GM19035 (cell line): ENCODE measurements around the gene HLA-DPA1.
"Not testable (repeated sequence)": the region's sequence is repeated elsewhere in the genome, so short reads cannot be mapped to it uniquely, and the experiment has no call there.

Experiments
- ATAC-seq: cut with Tn5 transposase; IDR thresholded peaks from one replicate; pipeline ENCODE4 v1.9.1; 2021; ENCODE audit not compliant: unreplicated experiment

The HLA-DPA1 gene

DNA sequence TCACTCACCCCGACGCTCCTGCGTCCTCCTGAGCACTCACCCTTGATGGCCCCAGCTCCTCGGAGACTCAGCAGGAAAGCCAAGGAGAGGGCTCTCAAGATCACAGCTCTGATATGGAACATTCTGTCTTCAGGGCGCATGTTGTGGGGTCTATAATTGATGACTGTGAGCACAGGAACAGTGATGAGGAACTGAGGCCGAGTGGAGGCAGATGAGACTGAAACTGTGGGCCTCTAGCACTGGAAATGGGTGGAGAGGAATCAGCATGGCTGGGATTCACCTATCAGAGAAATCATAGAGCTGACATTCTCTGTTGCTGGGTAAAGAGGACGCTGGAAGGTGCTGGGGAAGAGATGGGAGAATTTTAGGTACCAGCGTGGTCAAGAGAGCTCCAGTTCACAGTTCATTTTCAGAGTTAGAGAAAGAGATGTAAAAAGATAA lies at the start of gene HLA-DPA1:
Gene HLA-DPA1, minus strand, starts transcription at position 219 of the 441 bp plus-strand sequence.
- peak; percentile 49 for ATAC-seq

DNA sequence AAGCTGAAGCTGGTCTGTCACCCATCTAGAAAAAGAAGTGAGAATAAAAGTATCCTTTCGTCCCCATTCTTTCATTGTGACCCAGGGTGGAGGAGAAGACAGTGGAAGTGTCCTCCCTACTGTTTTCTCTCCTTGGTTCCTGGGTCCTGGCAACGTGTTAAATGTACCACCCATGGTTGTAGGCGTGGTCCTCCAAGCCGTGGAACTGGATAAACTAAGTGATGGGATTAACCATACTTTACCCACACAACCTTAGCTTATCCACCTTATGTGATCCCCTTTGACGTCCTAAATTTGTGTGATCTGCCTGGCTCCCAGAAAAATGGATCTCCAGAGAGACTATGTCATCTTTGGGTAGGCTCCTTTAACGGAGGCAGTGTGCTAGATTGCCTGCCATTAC lies 49.7 kb upstream of the HLA-DPA1 start:
- no peak for ATAC-seq

DNA sequence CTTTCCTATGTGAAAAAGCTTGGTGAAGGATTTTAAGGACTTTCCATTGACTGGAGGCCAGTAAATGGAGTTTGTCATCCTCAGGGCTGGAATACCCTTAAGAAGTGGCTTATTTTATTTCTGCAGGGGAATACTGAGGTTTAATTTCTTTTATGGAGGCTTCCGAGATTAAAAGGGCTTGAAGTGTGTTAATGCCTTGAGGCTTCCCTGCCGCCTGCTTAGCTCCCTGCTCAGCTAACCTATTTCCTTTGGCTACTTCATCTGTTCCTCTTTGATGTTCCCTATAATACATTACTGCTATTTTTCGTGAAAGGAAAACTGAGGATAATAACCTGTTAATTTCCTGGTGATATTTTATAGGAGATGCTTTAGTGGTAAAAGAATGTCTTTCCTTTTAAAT lies 46.6 kb upstream of the HLA-DPA1 start:
- no peak for ATAC-seq

DNA sequence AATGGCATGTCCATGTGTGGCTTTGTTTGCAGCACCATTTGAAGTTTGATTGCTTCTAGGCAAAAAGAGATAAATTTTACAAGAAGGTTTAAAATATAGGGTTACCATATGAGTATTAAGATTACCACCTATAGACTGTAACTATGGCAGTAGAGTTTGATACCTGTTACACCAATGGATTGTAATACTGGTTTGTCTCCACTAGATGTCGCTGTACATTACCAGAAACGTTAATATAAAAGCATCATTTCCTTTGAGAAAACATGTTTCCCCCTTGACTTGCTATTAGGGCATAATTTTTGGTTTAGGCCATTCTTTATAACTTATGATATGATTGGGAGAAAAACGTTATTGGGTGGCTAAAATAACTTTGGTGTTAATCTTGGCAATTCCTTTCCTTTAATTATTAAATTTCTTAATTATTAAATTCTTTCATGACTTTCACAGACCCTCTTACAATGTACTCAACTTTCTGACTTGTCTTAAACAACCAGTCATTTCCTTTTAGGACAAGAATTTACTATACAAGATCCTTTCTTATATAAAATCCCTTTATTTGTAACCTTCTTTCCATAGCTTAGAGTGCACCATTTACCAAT lies 45.2 kb upstream of the HLA-DPA1 start:
- no peak for ATAC-seq

DNA sequence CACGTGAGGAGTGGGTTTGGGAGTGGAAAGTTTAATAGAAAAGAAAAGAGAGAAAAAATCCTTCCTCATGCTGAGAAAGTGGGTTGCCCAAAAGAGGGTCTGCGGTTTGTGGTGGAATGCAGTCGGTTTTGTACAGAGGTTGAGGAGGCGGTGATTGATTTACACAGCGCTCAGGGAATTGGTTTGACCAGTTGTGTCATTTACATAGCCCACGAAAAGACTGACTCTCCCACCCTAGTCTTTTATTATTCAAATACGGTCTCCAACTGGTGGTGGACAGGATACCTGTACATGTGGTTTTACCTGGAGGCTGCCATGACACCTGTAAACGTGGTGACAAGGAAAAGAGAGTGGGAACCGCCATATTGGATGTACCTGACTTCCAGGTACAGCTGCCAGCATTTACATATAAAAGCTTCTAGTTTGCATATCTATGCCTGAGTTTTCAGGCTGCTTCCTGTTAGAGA lies 44.4 kb upstream of the HLA-DPA1 start:
- no peak for ATAC-seq

DNA sequence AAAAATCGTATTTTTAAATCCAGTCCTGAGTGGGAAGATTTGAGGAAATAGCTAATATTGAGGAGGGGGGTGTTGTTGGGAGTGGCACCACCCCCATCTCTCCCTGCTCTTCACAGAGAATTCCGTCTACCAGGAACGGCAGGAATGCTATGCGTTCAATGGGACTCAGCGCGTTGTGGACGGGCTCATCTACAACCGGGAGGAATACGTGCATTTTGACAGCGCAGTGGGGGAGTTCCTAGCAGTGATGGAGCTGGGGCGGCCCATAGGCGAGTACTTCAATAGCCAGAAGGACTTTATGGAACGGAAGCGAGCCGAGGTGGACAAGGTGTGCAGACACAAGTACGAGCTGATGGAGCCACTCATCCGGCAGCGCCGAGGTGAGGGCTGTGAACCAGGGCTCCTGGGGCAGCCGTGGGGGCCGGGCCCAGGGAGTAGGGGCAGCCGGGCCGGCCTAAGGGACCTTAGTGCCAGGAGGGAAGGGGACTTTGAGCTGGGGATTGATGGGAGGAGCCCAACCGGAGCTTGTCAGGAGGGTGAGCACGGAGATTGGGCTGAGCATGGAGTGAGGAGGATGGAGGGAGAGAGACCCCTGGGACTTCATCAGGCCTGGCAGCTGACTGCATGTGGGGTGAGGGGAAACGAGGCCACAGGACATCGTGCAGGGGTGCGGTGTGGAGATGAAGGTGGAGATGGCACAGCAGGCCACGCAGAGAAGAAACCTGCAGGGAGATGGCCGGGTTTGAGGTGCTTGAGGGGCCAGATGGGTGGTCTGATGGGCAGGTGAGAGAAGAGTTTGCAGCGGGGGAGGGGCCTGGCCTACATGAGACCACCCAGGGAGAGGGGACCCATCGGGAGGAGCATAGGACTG lies 43.6 kb upstream of the HLA-DPA1 start:
- ATAC-seq, result no peak

DNA sequence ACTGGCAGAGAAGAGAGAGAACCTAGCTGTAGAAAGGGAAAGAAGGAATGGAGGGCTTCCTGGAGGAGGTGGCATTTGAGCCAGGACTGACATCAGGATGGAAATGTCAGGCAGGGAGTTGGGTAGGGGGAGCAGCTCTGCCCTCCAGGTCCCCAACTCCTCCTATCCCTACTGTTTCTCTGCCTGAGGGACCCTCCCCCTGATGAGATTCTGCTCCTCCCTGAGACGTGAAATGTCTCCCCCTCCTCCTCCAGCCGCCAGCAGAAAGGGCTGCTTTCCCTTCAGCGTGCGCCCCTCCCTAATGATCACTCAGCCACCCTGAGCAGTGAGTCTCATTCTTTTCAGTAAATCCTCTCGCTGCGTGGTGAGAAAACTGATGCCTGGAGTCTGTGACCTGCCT lies 43.0 kb upstream of the HLA-DPA1 start:
- no peak for ATAC-seq

DNA sequence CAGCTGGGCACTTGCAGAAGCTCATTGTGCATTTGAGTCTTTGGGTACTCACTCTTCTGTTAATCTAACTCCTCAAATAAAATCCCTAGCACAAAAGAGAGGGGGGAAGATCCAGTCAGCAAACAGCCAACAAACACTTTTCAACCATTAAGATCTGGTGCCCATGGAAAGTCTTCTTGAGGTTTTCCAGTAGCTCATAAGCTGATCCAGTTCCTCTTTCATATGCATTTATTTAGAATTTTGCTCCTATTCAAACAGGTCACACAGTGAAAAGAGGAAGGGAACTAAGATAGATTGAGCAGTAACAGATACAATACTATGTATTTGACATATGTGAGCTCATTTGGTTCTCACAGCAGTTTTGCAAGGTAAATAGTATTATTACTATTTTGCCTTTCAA lies 41.0 kb upstream of the HLA-DPA1 start:
- no peak for ATAC-seq

DNA sequence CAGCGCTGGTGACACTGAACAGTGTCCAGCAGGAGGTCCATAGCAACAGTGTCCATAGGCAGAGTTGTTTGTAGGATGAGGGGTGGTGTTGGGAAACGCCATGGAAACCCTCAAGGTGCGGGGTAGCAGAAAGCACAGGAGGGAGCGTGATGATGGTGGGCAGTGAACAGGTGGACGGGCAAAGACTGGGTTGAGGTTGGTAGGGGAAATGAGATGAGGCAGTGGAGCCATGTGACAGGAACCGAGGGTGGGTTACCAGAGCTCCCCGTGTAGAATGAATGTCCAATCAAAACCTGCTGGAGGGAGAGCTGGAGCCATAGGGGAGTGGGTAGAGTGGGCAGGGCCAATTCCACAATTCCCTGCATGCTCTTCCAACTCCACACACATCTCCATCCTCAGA lies 40.3 kb upstream of the HLA-DPA1 start:
- no peak for ATAC-seq

DNA sequence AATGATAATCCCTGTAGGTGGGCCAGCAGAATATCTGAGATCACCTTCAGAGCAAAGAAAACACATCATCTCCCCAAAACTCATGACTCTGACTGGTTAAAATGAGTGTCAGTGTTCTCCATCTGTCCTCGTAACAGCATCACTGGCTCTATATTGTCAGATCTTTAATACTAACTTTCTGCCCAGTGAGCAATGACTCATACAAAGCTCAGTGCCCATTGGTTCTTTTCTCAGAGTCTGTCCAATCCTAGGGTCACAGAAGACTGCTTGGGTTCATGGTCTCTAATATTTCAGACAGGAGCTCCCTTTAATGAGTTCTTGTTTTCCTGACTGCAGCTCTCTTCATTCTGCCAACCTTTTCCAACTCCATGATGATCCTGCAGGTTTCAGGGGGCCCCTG lies 38.7 kb upstream of the HLA-DPA1 start:
- peak; percentile 85 for ATAC-seq

DNA sequence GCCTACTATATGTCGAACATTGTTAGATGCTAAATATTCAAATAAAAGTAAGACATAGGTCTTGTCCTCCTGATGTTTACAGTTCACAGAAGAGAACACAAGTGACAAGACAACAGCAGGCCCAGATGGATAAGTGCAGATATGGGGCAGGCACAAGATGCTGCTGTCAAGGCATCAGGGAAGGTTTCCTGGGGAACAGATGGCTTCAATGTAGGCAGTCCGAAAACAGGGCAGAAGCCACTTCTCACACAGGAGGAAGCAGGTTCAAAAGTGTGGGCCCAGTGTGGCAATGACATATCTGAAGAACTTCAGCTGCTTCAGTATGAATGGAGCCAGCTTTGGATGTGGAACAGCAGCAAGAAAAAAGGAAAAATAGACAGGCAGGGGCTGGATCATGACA lies 34.9 kb upstream of the HLA-DPA1 start:
- ATAC-seq, result no peak

DNA sequence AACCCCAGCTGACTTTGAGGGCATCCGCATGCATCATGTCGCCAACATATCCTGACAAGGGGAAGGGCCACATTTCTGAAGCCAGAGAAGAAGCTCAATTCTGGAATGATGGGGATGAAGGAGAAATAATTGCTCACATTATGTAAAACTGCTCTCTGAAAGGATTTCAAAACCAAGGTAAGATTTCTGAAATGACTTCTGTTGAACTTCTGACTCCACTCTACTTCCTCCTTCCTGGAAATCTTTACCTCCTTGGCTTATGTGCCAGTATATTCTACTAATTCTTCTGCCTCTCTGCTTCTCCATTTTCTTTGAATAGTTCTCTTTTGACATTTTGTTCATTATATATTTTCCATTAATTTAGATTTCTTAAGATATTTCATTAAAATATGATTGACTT lies 34.2 kb upstream of the HLA-DPA1 start:
- ATAC-seq, result no peak

DNA sequence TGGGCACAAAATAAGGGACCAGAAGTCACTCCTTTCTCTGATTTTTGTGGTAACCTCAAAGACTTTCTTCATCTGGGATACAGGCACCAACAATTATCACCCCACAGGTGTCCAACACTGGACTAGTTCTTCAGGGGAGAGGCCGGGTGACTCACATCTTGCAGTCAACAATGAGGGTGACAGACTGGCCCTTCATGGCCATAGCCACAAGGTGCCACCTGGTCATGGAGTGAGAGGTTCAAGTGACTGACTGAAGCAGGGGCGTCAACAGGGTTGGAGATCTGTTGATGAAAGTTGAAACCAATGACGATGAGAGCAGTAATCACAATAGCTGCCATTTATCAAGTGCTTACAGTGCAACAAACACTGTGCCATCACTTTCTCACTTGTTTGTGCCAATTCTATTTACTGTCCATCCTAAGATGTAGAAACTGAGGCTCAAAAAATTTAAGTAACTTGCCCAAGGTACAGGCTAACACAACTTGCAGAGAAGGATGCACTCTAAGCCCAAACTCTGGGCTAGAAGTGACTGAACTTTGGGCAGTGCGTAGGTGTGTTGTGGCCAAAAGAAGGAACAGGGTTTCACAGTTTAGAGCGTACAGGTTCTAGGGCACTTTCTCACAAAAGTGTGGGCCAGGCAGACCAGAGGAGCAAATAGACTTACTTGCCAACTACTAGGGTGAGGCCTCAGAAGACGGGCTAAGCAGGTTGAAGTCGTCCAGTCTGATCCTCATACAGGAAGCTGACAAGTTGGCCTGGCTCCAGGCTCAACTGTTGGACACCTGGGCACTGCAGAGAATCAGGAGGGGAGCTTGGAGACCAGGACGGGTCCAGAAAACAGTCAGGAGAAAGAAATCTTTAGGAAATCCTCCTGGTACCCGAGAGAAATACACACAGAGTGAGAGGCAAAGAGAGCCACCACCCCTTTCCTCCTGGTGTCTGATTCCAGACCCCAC lies 32.7 kb upstream of the HLA-DPA1 start:
- no peak for ATAC-seq

DNA sequence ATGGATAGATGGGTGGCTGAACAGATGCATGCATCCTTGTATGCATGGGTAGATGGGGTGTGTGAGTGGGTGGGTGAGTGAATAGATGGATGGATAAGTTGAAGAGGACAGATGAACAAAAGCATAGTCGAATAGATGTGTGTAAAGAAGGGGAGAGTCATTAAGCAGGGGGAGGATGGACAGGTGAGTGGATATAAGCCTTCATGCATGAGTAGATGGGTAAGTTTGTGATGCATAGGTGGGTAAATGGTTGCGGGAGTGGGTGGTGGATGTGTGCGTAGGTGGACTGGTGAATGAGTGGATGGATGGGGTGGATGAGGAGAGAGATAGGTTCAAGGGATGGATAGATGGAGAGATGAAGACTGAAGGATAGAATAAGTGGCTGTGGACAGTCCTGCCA lies 31.9 kb upstream of the HLA-DPA1 start:
- ATAC-seq, result no peak

DNA sequence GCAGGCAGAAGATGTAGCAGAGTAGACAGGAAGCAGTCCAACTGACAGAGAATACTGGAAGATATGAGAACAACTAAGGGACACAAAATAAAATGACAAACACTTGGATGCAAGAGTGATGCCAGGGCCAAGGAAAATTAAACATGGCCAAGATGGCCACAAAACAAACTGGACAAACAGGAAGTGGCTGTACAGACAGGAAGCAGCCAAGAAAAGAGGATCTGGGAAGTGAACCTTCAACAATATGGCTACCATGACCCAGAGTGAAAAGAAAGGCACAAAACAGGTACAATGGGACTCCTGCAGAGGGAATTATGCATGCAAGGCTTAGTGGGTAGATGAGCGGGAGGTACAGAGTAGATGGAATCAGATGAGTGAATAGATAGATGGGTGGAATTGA lies 31.4 kb upstream of the HLA-DPA1 start:
- ATAC-seq, result no peak

DNA sequence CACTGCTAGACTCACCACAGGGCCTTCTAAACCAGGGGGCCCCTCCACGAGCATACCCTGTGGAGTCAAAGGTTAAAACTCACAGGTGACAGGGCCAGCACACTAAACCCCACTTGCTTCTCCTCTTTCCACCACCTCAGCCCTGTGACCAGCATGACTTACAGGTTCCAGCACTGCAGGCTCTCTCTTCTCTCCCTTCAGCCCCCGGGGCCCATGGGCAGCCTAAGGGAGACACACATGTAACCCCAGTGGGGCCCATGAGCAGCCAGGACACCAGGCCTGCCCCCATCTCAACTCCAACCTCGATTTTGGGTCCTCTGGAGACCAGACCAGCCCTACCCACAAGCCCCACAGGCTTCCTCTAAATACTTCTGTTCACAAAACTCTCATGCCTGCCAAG lies 30.3 kb upstream of the HLA-DPA1 start:
- no peak for ATAC-seq

DNA sequence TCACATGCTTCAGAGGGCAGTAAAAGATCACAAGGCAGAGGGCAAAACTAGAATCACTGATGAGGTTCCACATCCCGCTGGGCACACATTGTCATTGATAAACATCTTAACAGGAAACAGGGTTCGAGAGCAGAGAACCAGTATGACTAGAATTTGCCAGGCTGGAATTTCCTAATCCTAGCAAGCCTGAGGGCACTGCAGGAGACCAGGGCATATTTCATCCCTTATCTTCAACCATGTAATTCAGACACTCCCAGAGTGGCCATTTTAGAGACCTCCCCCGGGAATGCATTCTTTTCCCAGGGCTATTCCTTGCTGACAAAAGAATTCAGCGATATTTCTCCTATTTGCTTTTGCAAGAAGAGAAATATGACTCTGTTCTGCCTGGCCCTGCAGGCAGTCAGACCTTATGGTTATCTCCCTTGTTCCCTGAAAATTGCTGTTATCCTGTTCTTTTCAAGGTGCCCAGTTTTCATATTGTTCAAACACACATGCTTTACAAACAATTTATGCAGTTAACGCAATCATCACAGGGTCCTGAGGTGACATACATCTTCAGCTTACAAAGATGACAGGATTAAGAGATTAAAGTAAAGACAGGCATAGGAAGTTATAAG lies 27.8 kb upstream of the HLA-DPA1 start:
- ATAC-seq, result not testable (repeated sequence)

DNA sequence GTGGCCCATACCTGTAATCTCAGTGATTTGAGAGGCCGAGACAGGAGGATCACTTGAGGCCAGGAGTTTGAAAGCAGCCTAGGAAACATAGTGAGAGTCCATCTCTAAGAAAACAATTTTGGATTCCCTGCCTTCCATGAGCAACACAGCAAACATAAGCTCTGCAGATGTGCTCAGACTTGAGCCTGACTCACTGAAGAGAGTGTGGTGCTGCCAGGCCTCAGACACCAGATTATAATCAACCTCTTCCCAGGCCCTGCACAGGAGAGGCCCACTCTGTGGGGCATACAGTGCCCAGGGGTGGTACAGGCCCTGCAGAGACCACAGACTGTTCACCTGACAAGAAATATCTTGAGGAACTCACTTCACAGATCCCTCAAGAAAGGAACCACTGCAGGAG lies 22.2 kb upstream of the HLA-DPA1 start:
- ATAC-seq, result no peak

DNA sequence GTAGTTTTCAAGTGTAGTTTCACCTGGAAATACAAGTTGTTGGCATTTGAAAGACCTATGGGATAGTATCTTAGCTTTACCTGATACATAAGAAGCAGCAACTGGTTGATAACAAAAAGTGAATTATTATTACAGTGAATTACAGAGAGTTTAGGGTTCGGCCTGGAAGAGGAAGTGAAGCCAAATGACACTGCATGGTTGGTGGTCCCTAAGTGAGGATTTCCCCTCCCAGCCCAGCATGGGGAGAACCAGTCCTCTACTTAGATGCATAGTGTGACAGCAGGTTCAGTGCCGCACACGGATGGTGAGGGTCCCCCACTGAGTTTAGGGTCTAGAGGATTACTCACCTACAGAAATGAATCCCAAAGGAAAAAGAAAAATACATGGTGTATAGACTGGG lies 20.4 kb upstream of the HLA-DPA1 start:
- ATAC-seq, result no peak

DNA sequence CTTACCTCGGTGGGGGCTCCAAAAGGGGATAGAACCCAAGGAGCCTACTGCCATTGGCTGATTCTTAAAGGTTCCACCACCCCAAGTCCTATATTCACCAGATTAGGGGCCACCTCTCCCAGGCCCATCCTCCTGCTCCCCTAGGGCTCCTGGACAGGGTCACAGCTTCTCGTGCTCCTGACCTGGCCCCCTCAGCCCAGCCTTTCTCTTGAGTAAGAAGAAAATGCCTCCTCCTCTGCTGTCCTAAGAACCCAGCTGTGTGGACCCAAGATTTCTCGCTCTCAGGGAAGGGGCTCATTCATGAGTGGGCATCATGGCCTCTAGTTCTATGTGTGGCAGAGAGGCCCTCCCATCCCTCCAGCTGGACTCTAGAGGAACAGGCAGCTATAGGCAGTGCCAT lies 18.9 kb upstream of the HLA-DPA1 start:
- ATAC-seq, result no peak

DNA sequence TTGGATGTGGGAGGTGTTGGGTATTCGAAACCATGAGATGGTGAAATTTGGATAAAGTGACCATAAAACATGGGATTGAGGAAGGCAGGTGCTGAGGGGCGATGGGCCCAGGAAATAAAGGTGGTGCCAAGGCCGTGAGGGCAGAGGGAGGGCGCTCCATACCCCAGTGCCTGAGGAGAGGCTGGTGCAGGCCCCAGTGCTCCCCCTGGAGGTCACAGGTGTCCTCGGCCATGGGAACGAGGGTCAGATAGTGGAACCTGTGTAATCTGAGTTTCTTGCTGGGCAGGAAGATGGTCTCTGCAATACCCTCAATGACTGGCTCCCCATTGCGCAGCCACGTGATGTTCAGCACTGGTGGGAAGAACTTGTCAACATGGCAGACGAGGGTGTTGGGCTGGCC lies 18.5 kb upstream of the HLA-DPA1 start:
- no peak for ATAC-seq
